ENCODE results near the gene ULK4.

ULK4 gene

GRCh38 chr3:41329881-41330280 is 632.0 kb downstream of the ULK4 start:
- DNase-seq (ENCODE audit: insufficient read length, low spot score) = no peak
- no peak for FAIRE-seq

DNA sequence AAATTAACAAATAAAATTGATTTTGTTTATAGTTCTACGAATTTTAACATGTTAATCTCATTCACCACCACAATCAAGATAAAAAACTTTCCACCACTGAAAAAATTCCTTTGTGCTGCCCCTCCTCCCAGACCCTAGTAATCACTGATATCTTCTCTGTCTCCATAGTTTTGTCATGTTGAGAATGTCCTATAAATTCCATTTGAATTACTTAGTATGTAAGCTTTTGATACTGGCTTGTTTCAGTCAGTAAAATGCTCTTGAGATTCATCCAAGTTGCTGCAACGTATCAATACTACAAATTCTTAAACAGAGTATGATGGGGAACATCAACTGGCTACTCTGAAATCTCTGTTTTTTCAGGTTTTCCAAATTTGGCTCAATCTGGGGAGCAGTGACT is 633.0 kb downstream of the ULK4 start:
- FAIRE-seq (no peak), DNase-seq (ENCODE audit: insufficient read length, low spot score) (no peak)

GRCh38 chr3:41327718-41328117 is 634.2 kb downstream of the ULK4 start:
- DNase-seq (ENCODE audit: insufficient read length, low spot score) (no peak), FAIRE-seq (no peak)

- FAIRE-seq (no peak), DNase-seq (ENCODE audit: insufficient read length, low spot score) (no peak)
Measured at GRCh38 chr3:41324156-41324475, 637.8 kb downstream of the ULK4 start.

DNA sequence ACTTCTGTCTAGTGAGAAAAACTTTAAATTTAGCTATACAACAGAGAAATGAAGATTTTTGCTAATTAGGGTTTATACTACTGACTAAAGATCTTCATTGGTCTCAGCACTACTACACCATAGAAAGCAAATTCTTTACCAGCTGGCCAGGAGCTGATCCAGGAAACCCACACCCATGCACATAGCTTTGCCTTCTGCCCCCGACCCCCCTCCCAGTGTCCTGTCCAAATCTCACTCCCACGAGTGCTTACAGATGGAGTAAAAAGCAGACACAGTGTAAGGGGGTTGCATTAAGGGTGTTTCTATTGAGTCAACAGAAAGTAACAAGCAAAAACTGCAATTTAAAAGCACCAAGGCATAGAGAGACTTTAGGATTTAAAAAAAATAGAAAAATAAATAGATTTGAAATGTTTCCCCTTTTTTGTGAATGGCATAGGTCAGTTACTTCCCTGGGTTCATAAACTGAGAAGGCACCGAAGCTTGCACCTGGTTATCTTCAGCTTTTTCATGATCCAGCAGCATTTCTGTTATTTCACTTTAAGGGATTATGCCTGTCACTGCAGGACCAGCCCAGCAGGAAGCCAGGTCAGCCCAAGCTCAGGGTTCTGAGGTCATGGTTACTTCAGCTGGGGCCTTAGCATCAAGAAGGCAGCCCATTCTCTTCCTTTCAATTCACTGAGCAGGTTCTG is 638.3 kb downstream of the ULK4 start:
- FAIRE-seq = no peak
- no peak for DNase-seq (ENCODE audit: insufficient read length, low spot score)

GRCh38 chr3:41321642-41321980 is 640.3 kb downstream of the ULK4 start:
- FAIRE-seq (no peak), DNase-seq (ENCODE audit: insufficient read length, low spot score) (no peak)

DNA sequence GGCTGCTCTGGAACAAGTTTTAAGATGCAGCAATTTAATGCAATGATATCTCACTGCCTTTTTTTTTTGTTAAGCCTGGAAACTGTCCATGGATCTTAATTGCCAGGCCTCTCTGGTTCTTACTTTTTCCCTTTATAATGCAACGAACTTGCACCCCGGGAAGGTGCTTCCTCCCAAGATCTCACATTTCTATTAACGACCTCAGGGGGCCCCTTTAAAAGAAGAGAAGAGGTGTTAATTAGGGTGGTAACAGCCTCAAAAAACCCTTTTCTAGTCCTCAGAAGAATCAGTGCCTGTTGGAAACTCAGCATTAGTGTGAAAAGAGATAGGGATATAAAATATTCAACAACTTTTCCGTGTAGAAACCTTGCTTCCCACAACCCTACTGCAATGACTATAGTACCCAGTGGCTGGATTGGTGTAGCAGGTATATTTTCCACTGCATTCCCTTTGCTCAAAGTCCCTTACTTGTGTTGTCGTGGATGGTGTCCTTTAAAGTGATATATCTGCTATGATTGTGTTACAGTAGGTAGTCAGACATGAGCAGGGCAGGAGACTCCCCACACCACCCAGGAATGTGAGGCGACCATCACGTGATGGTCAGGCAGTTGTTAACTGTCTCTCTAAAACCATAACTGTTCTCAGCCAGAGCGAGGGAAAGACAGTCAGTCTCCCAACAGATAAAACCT is 640.8 kb downstream of the ULK4 start:
- DNase-seq (ENCODE audit: insufficient read length, low spot score) (no peak), FAIRE-seq (no peak)

GRCh38 chr3:41318520-41318919 is 643.4 kb downstream of the ULK4 start:
- FAIRE-seq = no peak
- DNase-seq (ENCODE audit: insufficient read length, low spot score) = no peak

GRCh38 chr3:41317718-41318117 is 644.2 kb downstream of the ULK4 start:
- FAIRE-seq = no peak
- no peak for DNase-seq (ENCODE audit: insufficient read length, low spot score)

DNA sequence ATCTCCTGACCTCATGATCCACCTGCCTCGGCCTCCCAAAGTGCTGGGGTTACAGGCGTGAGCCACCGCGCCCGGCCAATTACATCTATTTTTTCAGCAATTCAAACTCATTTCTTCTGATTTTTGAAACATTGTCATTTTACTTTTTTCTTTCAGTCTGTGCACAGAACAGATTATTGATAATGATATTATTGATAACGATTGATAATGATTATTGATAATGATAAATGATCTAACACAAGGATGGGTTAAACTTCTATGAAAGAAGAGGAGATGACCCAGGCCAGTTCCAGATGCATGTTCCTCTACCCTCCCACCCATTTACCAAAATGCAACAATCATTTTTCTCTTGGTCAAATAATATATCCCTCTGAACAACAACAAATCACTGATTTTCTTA is 644.6 kb downstream of the ULK4 start:
- FAIRE-seq (no peak), DNase-seq (ENCODE audit: insufficient read length, low spot score) (no peak)

DNA sequence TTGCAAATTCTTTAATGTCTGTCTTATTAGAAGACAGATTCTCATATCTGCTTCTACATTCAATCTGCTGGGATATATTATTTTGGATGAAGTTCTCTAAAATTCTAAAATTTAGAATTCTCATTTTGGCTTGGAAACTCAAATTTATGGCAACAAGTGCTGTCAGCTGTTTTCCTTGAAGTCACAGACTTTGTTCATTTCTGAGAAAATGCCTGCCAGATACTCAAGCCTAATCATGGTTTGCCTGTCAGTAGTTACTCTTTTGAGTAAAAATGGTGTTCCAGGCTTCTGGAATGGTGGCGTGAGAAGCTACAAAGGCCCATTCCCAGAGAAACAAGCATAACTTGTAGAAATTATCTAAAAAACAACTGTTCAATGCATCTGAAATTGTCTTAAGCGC is 646.8 kb downstream of the ULK4 start:
- FAIRE-seq (no peak), DNase-seq (ENCODE audit: insufficient read length, low spot score) (no peak)

DNA sequence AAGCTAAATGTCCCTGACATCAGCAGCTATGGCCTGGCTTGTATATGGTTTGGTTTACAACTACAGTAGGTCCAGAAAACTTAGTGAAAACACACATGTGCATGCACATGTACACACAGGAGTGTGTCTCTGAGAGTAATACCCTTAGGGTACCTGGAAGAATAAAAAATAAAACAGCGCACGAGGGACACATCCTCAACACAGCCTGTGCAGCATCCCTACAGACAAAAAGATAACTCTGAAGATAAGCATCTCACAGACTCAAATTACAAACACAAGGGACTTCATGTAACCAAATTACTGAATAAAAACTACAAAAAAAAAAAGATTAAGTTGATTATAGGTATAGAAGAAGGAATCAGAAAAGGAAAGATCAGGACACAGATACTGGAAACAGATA is 653.8 kb downstream of the ULK4 start:
- DNase-seq (ENCODE audit: insufficient read length, low spot score) = no peak
- FAIRE-seq = no peak

GRCh38 chr3:41307065-41307464 is 654.8 kb downstream of the ULK4 start:
- no peak for FAIRE-seq
- DNase-seq (ENCODE audit: insufficient read length, low spot score) = no peak

GRCh38 chr3:41304593-41304992 is 657.3 kb downstream of the ULK4 start:
- no peak for DNase-seq (ENCODE audit: insufficient read length, low spot score)
- no peak for FAIRE-seq

- DNase-seq (ENCODE audit: insufficient read length, low spot score) (no peak), FAIRE-seq (no peak)
Measured at GRCh38 chr3:41302295-41302694, 659.6 kb downstream of the ULK4 start.

GRCh38 chr3:41301548-41301947 is 660.4 kb downstream of the ULK4 start:
- no peak for DNase-seq (ENCODE audit: insufficient read length, low spot score)
- FAIRE-seq = no peak

GRCh38 chr3:41299036-41299435 is 662.9 kb downstream of the ULK4 start:
- DNase-seq (ENCODE audit: insufficient read length, low spot score) (no peak), FAIRE-seq (no peak)

DNA sequence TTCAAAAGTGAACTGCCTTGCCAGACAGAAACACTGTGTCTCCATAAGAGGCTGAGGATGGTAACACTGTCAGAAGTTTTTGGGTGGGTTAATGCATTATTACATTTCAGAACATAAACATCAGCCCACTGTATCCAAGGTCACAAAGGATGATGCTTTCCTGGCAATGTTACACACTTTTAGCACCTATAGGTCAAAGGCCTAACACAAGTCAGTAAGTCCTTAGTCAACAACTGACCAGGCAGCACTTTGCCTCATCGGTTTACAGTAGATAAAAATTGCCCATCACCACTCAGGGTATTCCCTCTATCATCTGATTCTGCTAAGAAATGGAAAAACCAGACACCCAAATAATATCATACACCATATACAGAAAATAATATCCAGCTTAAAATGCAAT is 664.2 kb downstream of the ULK4 start:
- FAIRE-seq (no peak), DNase-seq (ENCODE audit: insufficient read length, low spot score) (no peak)

DNA sequence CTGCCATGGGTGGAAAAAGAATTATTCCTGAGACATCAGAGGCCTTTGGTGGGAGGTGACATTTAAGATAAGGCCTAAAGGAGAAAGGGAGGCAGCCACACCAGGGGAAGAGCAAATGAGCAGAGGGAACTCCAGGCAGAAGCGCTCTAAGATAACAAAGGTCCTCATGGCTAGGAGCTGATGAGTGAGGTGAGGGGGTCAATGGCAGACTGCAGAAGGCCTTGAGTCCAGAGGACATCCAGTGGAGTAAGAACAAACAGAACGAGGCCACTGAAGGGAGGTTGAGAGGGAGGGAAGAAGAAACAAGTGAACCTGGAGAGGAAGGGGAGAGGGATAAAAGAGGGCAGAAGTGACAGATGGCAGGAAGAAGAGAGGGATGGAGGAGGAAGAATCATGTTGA is 665.3 kb downstream of the ULK4 start:
- no peak for FAIRE-seq
- no peak for DNase-seq (ENCODE audit: insufficient read length, low spot score)

DNA sequence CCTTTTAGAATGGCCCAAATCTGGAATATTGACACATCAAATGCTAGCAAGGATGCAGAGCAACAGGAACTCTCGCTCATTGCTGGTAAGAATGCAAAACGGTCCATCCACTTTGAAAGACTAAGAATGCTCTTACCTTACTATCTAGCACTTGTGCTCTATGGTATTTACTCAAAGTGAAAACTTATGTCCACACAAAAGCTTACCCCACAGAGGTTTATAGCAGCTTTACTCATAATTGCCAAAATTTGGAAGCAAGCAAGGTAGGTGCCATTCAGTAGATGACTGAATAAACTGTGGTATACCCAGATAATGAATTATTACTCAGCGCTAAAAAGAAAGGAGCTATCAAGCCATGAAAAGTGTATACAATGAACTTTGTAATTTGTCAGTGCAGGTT is 666.2 kb downstream of the ULK4 start:
- FAIRE-seq (no peak), DNase-seq (ENCODE audit: insufficient read length, low spot score) (no peak)

DNA sequence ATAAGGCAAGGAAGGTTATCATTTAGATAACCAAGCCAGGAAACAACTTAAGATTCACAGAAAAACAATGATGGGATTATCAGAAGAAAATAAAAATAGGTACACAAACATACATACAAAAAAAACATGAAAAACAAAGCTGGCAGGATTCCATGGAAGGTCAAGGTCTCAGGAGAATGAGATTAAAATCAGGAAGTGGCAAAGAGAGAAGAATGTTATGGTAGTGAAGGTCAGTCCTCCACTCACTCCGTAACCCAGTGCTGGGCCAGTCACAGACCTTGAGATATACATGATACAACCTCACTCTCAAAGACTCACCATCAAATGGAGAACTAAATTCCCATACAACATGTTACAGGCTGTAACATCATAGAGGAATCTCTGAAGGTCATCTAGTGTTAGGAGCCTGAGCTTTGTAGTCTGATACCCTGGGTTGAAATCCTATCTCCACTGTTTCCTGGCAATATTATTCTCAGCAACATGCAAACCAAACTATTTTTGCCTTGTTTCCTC is 668.7 kb downstream of the ULK4 start:
- FAIRE-seq = no peak

GRCh38 chr3:41290736-41291135 is 671.2 kb downstream of the ULK4 start:
- DNase-seq (ENCODE audit: insufficient read length, low spot score) (no peak), FAIRE-seq (no peak)

More for the DNA sequence above, 668.7 kb downstream of the ULK4 start:
- no peak for DNase-seq (ENCODE audit: insufficient read length, low spot score)

DNA sequence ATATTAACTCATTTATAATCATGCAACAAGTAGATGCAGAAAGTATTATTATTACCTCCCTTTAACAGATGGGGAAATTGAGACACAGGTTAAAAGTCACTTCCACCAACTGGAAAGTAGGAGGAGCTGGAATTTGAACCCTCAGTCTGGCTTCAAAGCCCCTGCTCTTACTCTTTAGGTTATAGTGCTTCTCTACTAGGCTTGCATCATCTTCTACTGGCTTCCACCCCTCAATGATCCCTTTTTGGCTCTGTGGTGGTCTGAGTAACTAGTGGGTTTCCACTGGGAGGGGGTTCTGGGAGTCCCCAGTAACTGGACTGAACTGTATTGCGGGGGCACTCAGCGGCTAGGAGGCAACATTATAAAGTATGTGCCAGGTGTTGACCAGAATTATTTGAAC is 671.6 kb downstream of the ULK4 start:
- DNase-seq (ENCODE audit: insufficient read length, low spot score) = no peak
- FAIRE-seq = no peak
